Cardiac fibroblast (primary cell): Measurements from ENCODE around the gene PLAA.

Experiments used
- DNase-seq, 2 donors: peaks; one replicate each; pipeline versions ENCODE4 v3.0.0 to v3.0.0-alpha.2; 2010; ENCODE audit warnings: low read depth in 2 of 2
- H3K4me3 ChIP-seq, 2 donors: replicated peaks in 1 of 2; 1 replicate in 1 of 2; 2 replicates in 1 of 2; pipeline ENCODE4 v1.5.1; 2011; ENCODE audit warnings: low read depth in 2 of 2, low read length in 2 of 2, mild to moderate bottlenecking in 2 of 2, moderate library complexity in 1 of 2
- CTCF ChIP-seq: IDR thresholded peaks from one replicate; pipeline ENCODE4 v1.5.1; 2011; ENCODE audit warnings: low read depth, mild to moderate bottlenecking, low read length, inconsistent platforms

The PLAA gene

GRCh38 chr9:26946753-26947727 lies at the start of gene PLAA:
TSS of gene PLAA (minus strand) at chr9:26947242. CDS start at chr9:26947045, 197 bp downstream.
- TF ChIP-seq CTCF, result no peak
- peak; percentile 90 to 94 for DNase-seq
- peak within 1 kb of the TSS; percentile 94 to 99 for H3K4me3 ChIP-seq

GRCh38 chr9:26995810-26996209 lies 48.8 kb upstream of the PLAA start:
- no peak for DNase-seq
- no peak overlapping the region for H3K4me3 ChIP-seq
- no peak for TF ChIP-seq CTCF

GRCh38 chr9:26983340-26983739 lies 36.3 kb upstream of the PLAA start:
- no peak for DNase-seq
- TF ChIP-seq CTCF, result no peak
- H3K4me3 ChIP-seq, result no peak overlapping the region

- peak; percentile 57 to 72 for DNase-seq
- TF ChIP-seq CTCF, result peak; percentile 68
- H3K4me3 ChIP-seq, result no peak overlapping the region
Measured at GRCh38 chr9:26975728-26976707, 29.0 kb upstream of the PLAA start.

GRCh38 chr9:26974927-26975326 lies 27.9 kb upstream of the PLAA start:
- TF ChIP-seq CTCF, result no peak
- H3K4me3 ChIP-seq, result no peak overlapping the region
- DNase-seq, result no peak

GRCh38 chr9:26973989-26974388 lies 26.9 kb upstream of the PLAA start:
- TF ChIP-seq CTCF, result no peak
- DNase-seq, result no peak
- no peak overlapping the region for H3K4me3 ChIP-seq
